ENCODE measurements around the gene TMEM238.

TMEM238 gene

GRCh38 chr19:55382013-55382412 is 2.1 kb downstream of the TMEM238 start:
- FAIRE-seq = no peak
- DNase-seq (ENCODE audit: insufficient read length, low spot score) = no peak
- TF ChIP-seq PAX5 (IDR thresholded peaks at IDR 0.05; ENCODE audit: insufficient read depth, low read length, severe bottlenecking) = no peak
- TF ChIP-seq TAF1 (IDR thresholded peaks at IDR 0.05; ENCODE audit: low read depth, low read length) = no peak
- TF ChIP-seq SPI1 (IDR thresholded peaks at IDR 0.05; ENCODE audit: low read depth, low read length) = no peak

GRCh38 chr19:55379174-55379573 is 4.9 kb downstream of the TMEM238 start:
- TF ChIP-seq SPI1 (IDR thresholded peaks at IDR 0.05; ENCODE audit: low read depth, low read length) = no peak
- no peak for TF ChIP-seq POLR2A (IDR thresholded peaks at IDR 0.05; ENCODE audit: low read depth, low read length)
- no peak for FAIRE-seq
- no peak for DNase-seq (ENCODE audit: insufficient read length, low spot score)

GRCh38 chr19:55377356-55378131 is 6.5 kb downstream of the TMEM238 start:
- DNase-seq (ENCODE audit: insufficient read length, low spot score) = no peak
- FAIRE-seq = no peak
- TF ChIP-seq TAF1 (IDR thresholded peaks at IDR 0.05; ENCODE audit: low read depth, low read length) = no peak
- TF ChIP-seq POU2F2 (IDR thresholded peaks at IDR 0.05; ENCODE audit: low read depth, low read length) = no peak
- TF ChIP-seq POLR2A (IDR thresholded peaks at IDR 0.05; ENCODE audit: low read depth, low read length) = no peak
- TF ChIP-seq PAX5 (IDR thresholded peaks at IDR 0.05; ENCODE audit: insufficient read depth, low read length, severe bottlenecking) = no peak
- TF ChIP-seq POLR2AphosphoS5 (IDR thresholded peaks at IDR 0.05; ENCODE audit: low read depth, low read length) = no peak
- no peak for TF ChIP-seq SPI1 (IDR thresholded peaks at IDR 0.05; ENCODE audit: low read depth, low read length)

DNA sequence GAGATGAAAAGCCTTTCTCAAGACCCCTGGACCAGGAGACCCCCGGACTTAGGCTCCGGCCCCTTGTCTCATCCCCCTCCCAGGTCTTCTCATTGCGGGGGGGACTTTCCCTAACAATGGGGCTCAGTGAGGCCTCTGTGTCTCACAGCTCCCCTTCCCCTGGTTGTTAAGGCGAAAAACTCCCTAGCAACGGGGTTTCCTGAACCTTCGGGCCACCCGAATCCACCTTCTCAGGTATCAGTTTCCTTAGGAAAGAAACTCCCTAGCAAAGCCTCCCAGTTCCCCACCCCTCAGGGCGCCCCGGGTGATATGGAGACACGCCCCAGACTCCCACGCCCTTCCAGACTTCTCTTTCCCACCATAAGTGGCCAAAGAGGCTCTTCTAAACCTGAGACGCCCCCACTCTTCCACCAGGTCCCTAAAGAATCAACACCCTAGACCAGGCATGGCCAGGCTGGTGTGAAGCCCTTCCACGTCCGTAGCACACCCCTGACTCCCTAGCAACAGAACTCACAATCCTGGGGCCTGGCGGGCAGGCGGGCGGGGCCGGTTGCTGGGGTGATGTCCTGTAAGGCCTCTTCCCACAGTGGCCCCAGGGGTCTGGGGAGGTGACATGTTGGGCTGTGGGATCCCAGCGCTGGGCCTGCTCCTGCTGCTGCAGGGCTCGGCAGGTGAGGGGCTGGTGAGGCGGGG is 7.7 kb downstream of the TMEM238 start, which contains the start of gene TMEM190:
Gene TMEM190 (plus strand): TSS at position 586 of the 693 bp plus-strand sequence. CDS start 28 bp downstream, at position 614.
- DNase-seq (ENCODE audit: insufficient read length, low spot score) (no peak), FAIRE-seq (no peak)
- no peak for TF ChIP-seq PAX5 (IDR thresholded peaks at IDR 0.05; ENCODE audit: insufficient read depth, low read length, severe bottlenecking)
- TF ChIP-seq SPI1 (IDR thresholded peaks at IDR 0.05; ENCODE audit: low read depth, low read length) = no peak
- TF ChIP-seq POLR2A (IDR thresholded peaks at IDR 0.05; ENCODE audit: low read depth, low read length) = no peak
- TF ChIP-seq POLR2AphosphoS5 (IDR thresholded peaks at IDR 0.05; ENCODE audit: low read depth, low read length) = no peak
- TF ChIP-seq POU2F2 (IDR thresholded peaks at IDR 0.05; ENCODE audit: low read depth, low read length) = no peak
- no peak for TF ChIP-seq TAF1 (IDR thresholded peaks at IDR 0.05; ENCODE audit: low read depth, low read length)

- DNase-seq (ENCODE audit: insufficient read length, low spot score) = no peak
- no peak for FAIRE-seq
- TF ChIP-seq POU2F2 (IDR thresholded peaks at IDR 0.05; ENCODE audit: low read depth, low read length) (no peak), SPI1 (IDR thresholded peaks at IDR 0.05; ENCODE audit: low read depth, low read length) (no peak), TAF1 (IDR thresholded peaks at IDR 0.05; ENCODE audit: low read depth, low read length) (no peak), POLR2A (IDR thresholded peaks at IDR 0.05; ENCODE audit: low read depth, low read length) (no peak), PAX5 (IDR thresholded peaks at IDR 0.05; ENCODE audit: insufficient read depth, low read length, severe bottlenecking) (no peak), POLR2AphosphoS5 (IDR thresholded peaks at IDR 0.05; ENCODE audit: low read depth, low read length) (no peak)
These were observed 9.9 kb downstream of the TMEM238 start for GRCh38 chr19:55373993-55374757.

DNA sequence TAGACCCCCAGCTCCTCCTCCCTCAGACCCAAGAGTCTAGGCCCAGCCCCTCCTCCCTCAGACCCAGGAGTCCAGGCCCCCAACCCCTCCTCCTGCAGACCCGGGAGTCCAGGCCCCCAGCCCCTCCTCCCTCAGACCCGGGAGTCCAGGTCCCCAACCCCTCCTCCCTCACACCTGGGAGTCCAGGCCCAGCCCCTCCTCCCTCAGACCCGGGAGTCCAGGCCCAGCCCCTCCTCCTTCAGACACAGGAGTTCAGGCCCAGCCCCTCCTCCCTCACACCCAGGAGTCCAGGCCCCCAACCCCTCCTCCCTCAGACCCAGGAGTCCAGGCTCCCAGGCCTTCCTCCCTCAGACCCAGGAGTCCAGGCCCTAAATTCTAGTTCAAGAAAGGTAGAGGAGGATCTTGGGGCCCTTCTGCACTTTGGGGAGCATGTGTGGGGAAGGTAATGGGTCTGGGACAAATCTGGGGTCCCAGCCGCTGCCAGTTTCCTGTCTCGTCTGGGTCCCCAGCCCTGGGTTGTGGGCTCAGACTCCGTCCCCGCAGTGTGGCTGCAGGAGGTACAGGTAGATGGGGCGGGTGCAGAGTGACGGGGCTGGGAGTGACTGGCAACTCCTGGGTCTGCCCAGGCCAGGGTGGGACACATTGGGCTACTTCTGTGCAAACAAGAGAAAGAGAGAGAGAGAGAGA is 10.6 kb downstream of the TMEM238 start:
- no peak for TF ChIP-seq POLR2AphosphoS5 (IDR thresholded peaks at IDR 0.05; ENCODE audit: low read depth, low read length)
- no peak for TF ChIP-seq PAX5 (IDR thresholded peaks at IDR 0.05; ENCODE audit: insufficient read depth, low read length, severe bottlenecking)
- TF ChIP-seq POLR2A (IDR thresholded peaks at IDR 0.05; ENCODE audit: low read depth, low read length) = no peak
- TF ChIP-seq POU2F2 (IDR thresholded peaks at IDR 0.05; ENCODE audit: low read depth, low read length) = no peak
- TF ChIP-seq TAF1 (IDR thresholded peaks at IDR 0.05; ENCODE audit: low read depth, low read length) = no peak
- TF ChIP-seq SPI1 (IDR thresholded peaks at IDR 0.05; ENCODE audit: low read depth, low read length) = no peak
- FAIRE-seq (no peak), DNase-seq (ENCODE audit: insufficient read length, low spot score) (no peak)

DNA sequence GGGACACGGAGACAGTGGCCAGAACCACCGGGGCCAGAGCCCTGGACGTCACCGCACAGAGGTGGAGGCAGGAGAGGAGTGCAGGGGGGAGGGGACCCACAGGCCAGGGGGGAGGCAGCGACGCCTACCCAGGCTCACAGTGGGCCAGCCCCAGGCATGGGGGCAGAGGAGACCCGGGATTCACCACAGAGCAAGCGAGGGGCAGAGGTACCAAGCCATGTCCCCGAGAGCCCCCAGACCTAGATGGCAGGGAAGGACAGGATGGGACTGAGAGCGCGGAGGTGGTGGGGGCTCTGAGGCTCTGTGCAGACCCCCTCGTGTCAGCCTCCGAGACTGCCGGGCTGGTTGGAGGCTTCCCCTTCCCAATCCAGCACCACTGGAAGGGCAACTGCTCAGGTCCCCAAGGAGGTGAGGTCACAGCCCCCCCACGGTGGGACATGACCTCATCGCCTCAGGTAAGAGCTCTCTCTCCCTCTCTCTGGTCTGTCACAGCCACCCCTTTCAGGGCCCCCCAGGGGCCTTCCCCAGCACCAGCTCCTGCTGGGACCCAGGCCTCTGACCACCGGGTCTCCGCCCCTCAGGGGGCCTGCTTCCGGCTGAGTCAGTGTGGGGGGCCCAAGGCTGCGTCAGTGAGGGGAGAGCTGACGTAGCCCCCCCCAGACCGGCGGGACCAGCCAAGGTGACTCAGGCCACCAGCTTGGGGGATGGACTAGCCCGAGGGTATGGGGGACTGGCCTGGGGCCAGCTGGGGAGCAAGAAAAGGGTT is 11.6 kb downstream of the TMEM238 start:
- FAIRE-seq = no peak
- DNase-seq (ENCODE audit: insufficient read length, low spot score) = no peak
- no peak for TF ChIP-seq PAX5 (IDR thresholded peaks at IDR 0.05; ENCODE audit: insufficient read depth, low read length, severe bottlenecking)
- TF ChIP-seq POU2F2 (IDR thresholded peaks at IDR 0.05; ENCODE audit: low read depth, low read length) = no peak

DNA sequence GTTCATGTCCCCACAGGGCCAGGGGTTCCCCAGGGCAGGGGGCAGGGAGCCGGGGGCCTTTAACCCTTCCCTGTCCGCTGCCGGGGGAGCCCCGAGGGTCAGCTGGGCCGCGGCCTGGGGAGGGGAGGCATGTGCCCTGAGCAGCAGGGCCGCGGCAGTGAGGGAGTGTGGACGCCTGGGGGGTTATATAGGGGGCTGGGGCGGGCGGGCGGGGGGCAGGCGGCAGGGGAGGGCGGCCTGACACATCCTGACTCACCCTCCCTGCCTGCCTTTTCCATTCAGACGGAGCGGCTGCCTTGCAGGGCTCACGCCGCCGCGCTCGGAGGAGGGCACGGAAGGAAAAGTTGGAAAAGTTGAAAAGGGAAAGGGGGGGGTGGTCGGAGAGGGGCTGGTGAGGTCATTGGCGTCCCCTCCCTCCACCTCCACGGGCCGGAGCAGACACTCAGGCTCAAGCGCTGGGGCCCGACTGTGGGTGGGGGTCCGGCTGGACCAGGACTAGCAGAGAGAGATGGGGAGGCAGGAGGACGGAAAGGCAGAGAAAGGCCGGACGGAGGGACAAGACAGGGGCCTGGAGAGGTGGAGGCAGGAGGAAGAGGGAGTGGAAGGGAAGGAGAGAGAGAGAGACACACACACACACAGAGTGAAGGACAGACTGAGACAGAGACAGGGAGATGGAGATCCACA is 13.6 kb downstream of the TMEM238 start, which contains the start of gene IL11:
Gene IL11 (minus strand): TSS at position 159 of the 684 bp plus-strand sequence. CDS start 153 bp downstream, at position 6.
- FAIRE-seq (no peak), DNase-seq (ENCODE audit: insufficient read length, low spot score) (no peak)
- TF ChIP-seq TAF1 (IDR thresholded peaks at IDR 0.05; ENCODE audit: low read depth, low read length) (no peak), SPI1 (IDR thresholded peaks at IDR 0.05; ENCODE audit: low read depth, low read length) (no peak)
